ENCODE measurements around the gene CXADR.

CXADR gene

GRCh38 chr21:17583898-17584297 lies 71.1 kb downstream of the CXADR start:
- H3K4me1 ChIP-seq (ENCODE audit: control insufficient read depth in 5 of 5, insufficient read depth in 5 of 5, low read length in 5 of 5) = no peaks in the 10 kb centered on the region
- no peaks in the 10 kb centered on the region for H3K36me3 ChIP-seq (ENCODE audit: control insufficient read depth in 5 of 5, insufficient read depth in 5 of 5, low read length in 5 of 5)
- no peak overlapping the region for H3K27ac ChIP-seq (ENCODE audit: low read depth, low read length)
- H3K9me3 ChIP-seq (ENCODE audit: control insufficient read depth in 5 of 5, low read length in 5 of 5) = no peaks in the 10 kb centered on the region
- H3K4me3 ChIP-seq (ENCODE audit: low read depth in 1 of 5, low read length in 5 of 5) = no peak overlapping the region
- H3K27me3 ChIP-seq (ENCODE audit: control insufficient read depth in 5 of 5, insufficient read depth in 4 of 5, low read length in 5 of 5) = no peaks in the 10 kb centered on the region
- no peak overlapping the region for H3K9ac ChIP-seq (ENCODE audit: low read length in 5 of 5)

- Histone ChIP-seq H3K9ac (ENCODE audit: low read length in 5 of 5) (no peak overlapping the region), H3K27me3 (ENCODE audit: control insufficient read depth in 5 of 5, insufficient read depth in 4 of 5, low read length in 5 of 5) (no peaks in the 10 kb centered on the region), H3K9me3 (ENCODE audit: control insufficient read depth in 5 of 5, low read length in 5 of 5) (no peaks in the 10 kb centered on the region), H3K36me3 (ENCODE audit: control insufficient read depth in 5 of 5, insufficient read depth in 5 of 5, low read length in 5 of 5) (no peaks in the 10 kb centered on the region), H3K27ac (ENCODE audit: low read depth, low read length) (no peak overlapping the region), H3K4me1 (ENCODE audit: control insufficient read depth in 5 of 5, insufficient read depth in 5 of 5, low read length in 5 of 5) (peaks cover 0 to 6% (median 0%) of the 10 kb centered on the region in 5 donors), H3K4me3 (ENCODE audit: low read depth in 1 of 5, low read length in 5 of 5) (no peak overlapping the region)
These were observed 73.1 kb downstream of the CXADR start for GRCh38 chr21:17585875-17586450.

- Histone ChIP-seq H3K27me3 (ENCODE audit: control insufficient read depth in 5 of 5, insufficient read depth in 4 of 5, low read length in 5 of 5) (no peaks in the 10 kb centered on the region), H3K4me3 (ENCODE audit: low read depth in 1 of 5, low read length in 5 of 5) (no peak overlapping the region), H3K4me1 (ENCODE audit: control insufficient read depth in 5 of 5, insufficient read depth in 5 of 5, low read length in 5 of 5) (peaks cover 0 to 6% (median 0%) of the 10 kb centered on the region in 5 donors), H3K9me3 (ENCODE audit: control insufficient read depth in 5 of 5, low read length in 5 of 5) (no peaks in the 10 kb centered on the region), H3K36me3 (ENCODE audit: control insufficient read depth in 5 of 5, insufficient read depth in 5 of 5, low read length in 5 of 5) (peaks cover 16 to 22% (median 18%) of the 10 kb centered on the region in 5 donors), H3K27ac (ENCODE audit: low read depth, low read length) (no peak overlapping the region), H3K9ac (ENCODE audit: low read length in 5 of 5) (no peak overlapping the region)
These were observed 77.6 kb downstream of the CXADR start for GRCh38 chr21:17590430-17590829.

GRCh38 chr21:17597680-17598079 lies 84.8 kb downstream of the CXADR start:
- H3K4me3 ChIP-seq (ENCODE audit: low read depth in 1 of 5, low read length in 5 of 5) = no peak overlapping the region
- H3K36me3 ChIP-seq (ENCODE audit: control insufficient read depth in 5 of 5, insufficient read depth in 5 of 5, low read length in 5 of 5) = peaks cover 27 to 56% (median 55%) of the 10 kb centered on the region in 5 donors
- no peak overlapping the region for H3K27ac ChIP-seq (ENCODE audit: low read depth, low read length)
- H3K9ac ChIP-seq (ENCODE audit: low read length in 5 of 5) = no peak overlapping the region
- H3K4me1 ChIP-seq (ENCODE audit: control insufficient read depth in 5 of 5, insufficient read depth in 5 of 5, low read length in 5 of 5) = no peaks in the 10 kb centered on the region
- H3K9me3 ChIP-seq (ENCODE audit: control insufficient read depth in 5 of 5, low read length in 5 of 5) = no peaks in the 10 kb centered on the region
- H3K27me3 ChIP-seq (ENCODE audit: control insufficient read depth in 5 of 5, insufficient read depth in 4 of 5, low read length in 5 of 5) = no peaks in the 10 kb centered on the region

- Histone ChIP-seq H3K27ac (ENCODE audit: low read depth, low read length) (no peak overlapping the region), H3K9me3 (ENCODE audit: control insufficient read depth in 5 of 5, low read length in 5 of 5) (no peaks in the 10 kb centered on the region), H3K4me1 (ENCODE audit: control insufficient read depth in 5 of 5, insufficient read depth in 5 of 5, low read length in 5 of 5) (no peaks in the 10 kb centered on the region), H3K36me3 (ENCODE audit: control insufficient read depth in 5 of 5, insufficient read depth in 5 of 5, low read length in 5 of 5) (peaks cover 27 to 60% (median 55%) of the 10 kb centered on the region in 5 donors), H3K4me3 (ENCODE audit: low read depth in 1 of 5, low read length in 5 of 5) (no peak overlapping the region), H3K9ac (ENCODE audit: low read length in 5 of 5) (no peak overlapping the region), H3K27me3 (ENCODE audit: control insufficient read depth in 5 of 5, insufficient read depth in 4 of 5, low read length in 5 of 5) (no peaks in the 10 kb centered on the region)
These were observed 85.6 kb downstream of the CXADR start for GRCh38 chr21:17598437-17598836.

- H3K9me3 ChIP-seq (ENCODE audit: control insufficient read depth in 5 of 5, low read length in 5 of 5) = no peaks in the 10 kb centered on the region
- H3K4me1 ChIP-seq (ENCODE audit: control insufficient read depth in 5 of 5, insufficient read depth in 5 of 5, low read length in 5 of 5) = no peaks in the 10 kb centered on the region
- H3K27ac ChIP-seq (ENCODE audit: low read depth, low read length) = no peak overlapping the region
- H3K4me3 ChIP-seq (ENCODE audit: low read depth in 1 of 5, low read length in 5 of 5) = no peak overlapping the region
- H3K27me3 ChIP-seq (ENCODE audit: control insufficient read depth in 5 of 5, insufficient read depth in 4 of 5, low read length in 5 of 5) = no peaks in the 10 kb centered on the region
- H3K9ac ChIP-seq (ENCODE audit: low read length in 5 of 5) = no peak overlapping the region
- H3K36me3 ChIP-seq (ENCODE audit: control insufficient read depth in 5 of 5, insufficient read depth in 5 of 5, low read length in 5 of 5) = peaks cover 28 to 47% (median 42%) of the 10 kb centered on the region in 5 donors
These were observed 90.0 kb downstream of the CXADR start for GRCh38 chr21:17602874-17603273.

GRCh38 chr21:17607684-17608083 lies 94.8 kb downstream of the CXADR start:
- Histone ChIP-seq H3K9ac (ENCODE audit: low read length in 5 of 5) (no peak overlapping the region), H3K27ac (ENCODE audit: low read depth, low read length) (no peak overlapping the region), H3K9me3 (ENCODE audit: control insufficient read depth in 5 of 5, low read length in 5 of 5) (no peaks in the 10 kb centered on the region), H3K27me3 (ENCODE audit: control insufficient read depth in 5 of 5, insufficient read depth in 4 of 5, low read length in 5 of 5) (no peaks in the 10 kb centered on the region), H3K4me3 (ENCODE audit: low read depth in 1 of 5, low read length in 5 of 5) (no peak overlapping the region), H3K36me3 (ENCODE audit: control insufficient read depth in 5 of 5, insufficient read depth in 5 of 5, low read length in 5 of 5) (peaks cover 18 to 32% (median 25%) of the 10 kb centered on the region in 5 donors), H3K4me1 (ENCODE audit: control insufficient read depth in 5 of 5, insufficient read depth in 5 of 5, low read length in 5 of 5) (peaks cover 0 to 13% (median 9%) of the 10 kb centered on the region in 5 donors)

- no peaks in the 10 kb centered on the region for H3K9me3 ChIP-seq (ENCODE audit: control insufficient read depth in 5 of 5, low read length in 5 of 5)
- peaks cover 6 to 13% (median 11%) of the 10 kb centered on the region in 5 donors for H3K36me3 ChIP-seq (ENCODE audit: control insufficient read depth in 5 of 5, insufficient read depth in 5 of 5, low read length in 5 of 5)
- H3K27ac ChIP-seq (ENCODE audit: low read depth, low read length) = no peak overlapping the region
- H3K4me3 ChIP-seq (ENCODE audit: low read depth in 1 of 5, low read length in 5 of 5) = no peak overlapping the region
- no peak overlapping the region for H3K9ac ChIP-seq (ENCODE audit: low read length in 5 of 5)
- H3K4me1 ChIP-seq (ENCODE audit: control insufficient read depth in 5 of 5, insufficient read depth in 5 of 5, low read length in 5 of 5) = peaks cover 0 to 18% (median 15%) of the 10 kb centered on the region in 5 donors
- no peaks in the 10 kb centered on the region for H3K27me3 ChIP-seq (ENCODE audit: control insufficient read depth in 5 of 5, insufficient read depth in 4 of 5, low read length in 5 of 5)
These were observed 96.8 kb downstream of the CXADR start for GRCh38 chr21:17609681-17610080.

GRCh38 chr21:17610911-17611310 lies 98.1 kb downstream of the CXADR start:
- Histone ChIP-seq H3K4me3 (ENCODE audit: low read depth in 1 of 5, low read length in 5 of 5) (peak overlapping the region; percentile 85 to 91 (median 90)), H3K9me3 (ENCODE audit: control insufficient read depth in 5 of 5, low read length in 5 of 5) (no peaks in the 10 kb centered on the region), H3K27ac (ENCODE audit: low read depth, low read length) (peak overlapping the region; percentile 98), H3K9ac (ENCODE audit: low read length in 5 of 5) (peak overlapping the region in 4 of 5 donors; percentile 88 to 96 (median 92)), H3K36me3 (ENCODE audit: control insufficient read depth in 5 of 5, insufficient read depth in 5 of 5, low read length in 5 of 5) (peaks cover 4 to 12% (median 8%) of the 10 kb centered on the region in 5 donors), H3K27me3 (ENCODE audit: control insufficient read depth in 5 of 5, insufficient read depth in 4 of 5, low read length in 5 of 5) (no peaks in the 10 kb centered on the region), H3K4me1 (ENCODE audit: control insufficient read depth in 5 of 5, insufficient read depth in 5 of 5, low read length in 5 of 5) (peaks cover 0 to 18% (median 15%) of the 10 kb centered on the region in 5 donors)

GRCh38 chr21:17611414-17612022 lies 98.7 kb downstream of the CXADR start:
- peak overlapping the region; percentile 85 to 91 (median 90) for H3K4me3 ChIP-seq (ENCODE audit: low read depth in 1 of 5, low read length in 5 of 5)
- peaks cover 4 to 9% (median 8%) of the 10 kb centered on the region in 5 donors for H3K36me3 ChIP-seq (ENCODE audit: control insufficient read depth in 5 of 5, insufficient read depth in 5 of 5, low read length in 5 of 5)
- H3K27ac ChIP-seq (ENCODE audit: low read depth, low read length) = peak overlapping the region; percentile 98
- H3K9me3 ChIP-seq (ENCODE audit: control insufficient read depth in 5 of 5, low read length in 5 of 5) = no peaks in the 10 kb centered on the region
- H3K9ac ChIP-seq (ENCODE audit: low read length in 5 of 5) = peak overlapping the region; percentile 88 to 96 (median 90)
- no peaks in the 10 kb centered on the region for H3K27me3 ChIP-seq (ENCODE audit: control insufficient read depth in 5 of 5, insufficient read depth in 4 of 5, low read length in 5 of 5)
- peaks cover 0 to 18% (median 15%) of the 10 kb centered on the region in 5 donors for H3K4me1 ChIP-seq (ENCODE audit: control insufficient read depth in 5 of 5, insufficient read depth in 5 of 5, low read length in 5 of 5)
